Smooth muscle cell of the brain vasculature (primary cell): Measurements from ENCODE around the gene CAST.

Experiments
- DNase-seq: peaks from one replicate; pipeline ENCODE4 v3.0.0-alpha.2; 2012; ENCODE audit warnings: low read depth, low spot score

CAST gene

GRCh38 chr5:96818125-96818788 lies 156.1 kb downstream of the CAST start:
- no peak for DNase-seq

DNA sequence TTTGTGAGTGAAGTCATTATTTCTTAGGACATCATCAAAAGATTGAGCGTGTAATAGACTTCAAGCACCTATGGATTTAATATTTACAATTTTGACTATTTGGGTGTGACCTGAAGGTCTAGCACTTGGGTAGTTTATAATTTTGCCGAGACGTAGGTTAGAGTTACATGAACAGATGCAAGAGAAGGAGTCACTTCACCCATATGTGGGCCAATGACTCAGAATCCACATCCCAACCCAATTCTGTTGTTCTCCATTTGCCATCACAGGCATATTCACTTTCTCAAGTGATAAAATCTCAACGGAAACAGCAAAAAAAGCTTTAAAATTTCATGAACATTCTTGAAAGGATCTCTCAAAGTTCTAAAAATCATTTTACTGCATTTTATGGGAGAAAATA lies 157.6 kb downstream of the CAST start:
- no peak for DNase-seq

- no peak for DNase-seq
Observed at GRCh38 chr5:96821260-96821916, 159.2 kb downstream of the CAST start.

DNA sequence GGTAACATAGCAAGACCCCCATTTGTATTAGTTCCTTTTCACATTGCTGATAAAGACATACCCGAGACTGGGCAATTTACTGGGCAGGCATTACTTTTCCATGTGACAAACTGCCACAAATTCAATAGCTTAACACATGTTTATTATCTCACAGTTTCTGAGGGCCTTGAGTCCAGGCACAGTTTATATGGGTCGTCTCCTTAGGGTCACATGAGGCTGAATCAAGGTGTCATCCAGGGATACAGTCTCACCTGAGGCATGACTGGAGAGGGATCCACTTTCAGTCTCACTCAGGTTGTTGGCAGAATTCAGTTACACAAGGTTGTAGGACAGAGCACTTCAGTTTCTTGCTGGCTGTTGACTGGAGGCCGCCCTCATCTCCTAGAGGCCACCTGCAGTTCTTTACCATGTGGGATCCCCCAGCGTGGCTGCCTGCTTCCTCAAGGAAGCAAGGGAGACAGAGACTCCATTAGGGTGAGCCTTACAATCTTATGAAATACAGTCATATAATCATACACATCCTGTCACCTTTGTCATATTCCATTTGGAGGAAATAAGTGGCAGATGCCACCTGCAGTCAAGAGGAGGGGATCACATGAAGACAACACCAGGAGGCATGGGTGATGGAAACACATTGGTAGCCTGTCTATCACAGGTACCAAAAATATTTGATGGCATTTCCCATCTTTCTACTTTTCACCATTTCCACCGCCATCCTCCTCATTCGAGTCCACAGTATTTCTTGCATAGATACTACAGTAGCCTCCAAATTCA lies 160.7 kb downstream of the CAST start:
- DNase-seq, result no peak

DNA sequence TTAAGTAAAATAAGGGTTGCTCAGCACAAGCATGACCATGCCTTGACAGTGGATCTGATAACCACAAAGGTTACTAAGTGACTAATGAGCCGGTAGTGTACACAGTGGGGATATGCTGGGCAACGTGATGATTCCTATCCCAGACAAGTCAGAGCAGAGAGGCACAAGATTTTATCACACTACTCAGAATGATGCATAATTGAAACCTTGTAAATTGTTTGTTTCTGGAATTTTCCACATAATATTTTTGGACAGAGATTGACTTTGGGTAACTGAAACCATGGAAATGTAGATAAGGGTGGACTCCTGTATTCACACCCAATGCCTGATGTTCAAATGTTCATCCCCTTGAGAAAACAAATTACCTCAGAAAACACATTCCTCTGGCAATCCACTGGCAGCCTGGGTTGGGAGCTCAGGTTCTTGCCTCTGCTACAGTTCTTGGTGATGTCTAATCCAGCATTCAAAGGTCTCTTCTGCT lies 161.8 kb downstream of the CAST start:
- no peak for DNase-seq
